ENCODE results near the gene C10orf105.
A peak's percentile ranks its signal among the peaks of the same experiment; 100 is the strongest.

C10orf105 gene

DNA sequence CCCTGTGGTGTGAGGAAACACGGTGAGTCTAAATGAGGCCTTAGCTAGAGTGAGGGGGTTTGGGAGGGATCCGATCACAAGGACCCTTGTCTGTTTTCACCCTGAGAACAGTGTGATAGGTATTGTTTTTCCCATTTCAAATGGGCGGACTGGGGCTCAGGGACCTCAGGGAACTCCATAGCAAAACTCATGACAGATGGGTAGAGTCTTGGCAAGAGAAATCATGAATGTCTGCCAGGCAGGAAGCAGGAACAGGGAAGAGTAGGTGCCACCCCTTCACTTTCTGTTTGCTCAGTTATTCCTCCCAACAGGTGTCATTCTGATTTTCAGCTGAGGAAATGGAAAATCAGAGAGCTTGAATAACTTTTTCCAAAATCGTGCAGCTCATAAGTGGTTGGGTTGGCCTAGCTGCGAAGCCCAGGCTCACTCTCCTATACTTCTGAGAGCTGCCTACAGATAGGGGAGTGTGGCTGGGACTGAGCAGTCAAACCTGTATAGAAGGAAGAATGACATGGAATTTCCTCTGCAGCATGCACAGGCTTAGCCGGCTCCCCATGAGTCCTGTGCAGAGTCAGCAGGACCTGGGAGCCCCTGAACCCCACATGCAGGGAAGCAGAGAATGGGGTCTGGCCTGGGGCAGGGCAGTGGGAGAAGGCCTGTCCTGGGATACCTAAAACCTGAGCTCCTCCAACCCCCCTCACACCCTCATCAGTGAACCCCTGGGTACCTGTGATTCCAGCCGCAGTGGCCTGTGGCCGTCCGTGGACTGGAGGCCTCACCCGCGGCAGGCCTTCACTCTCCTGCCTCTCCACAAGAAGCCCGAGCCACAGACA, 17.6 kb upstream of the C10orf105 start:
- no peak for DNase-seq

DNA sequence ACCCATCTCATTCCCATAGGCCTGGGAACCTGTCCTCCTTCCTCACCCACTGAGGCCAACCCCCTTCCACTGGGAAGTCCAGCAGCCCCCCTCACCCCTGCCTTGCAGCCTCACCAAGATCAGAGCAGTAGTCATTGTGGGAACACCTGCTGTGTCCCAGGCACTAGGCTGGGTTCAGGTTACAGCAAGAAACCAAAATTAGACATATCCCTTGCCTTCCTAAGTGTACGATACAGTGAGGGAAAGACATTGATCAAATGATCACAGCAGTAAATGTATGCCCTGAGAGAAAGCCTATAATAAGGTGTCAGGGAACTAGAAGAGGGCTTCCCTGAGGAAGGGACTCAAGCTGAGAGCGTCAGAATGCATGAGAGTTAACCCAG, 17.0 kb upstream of the C10orf105 start:
- DNase-seq, result no peak

DNA sequence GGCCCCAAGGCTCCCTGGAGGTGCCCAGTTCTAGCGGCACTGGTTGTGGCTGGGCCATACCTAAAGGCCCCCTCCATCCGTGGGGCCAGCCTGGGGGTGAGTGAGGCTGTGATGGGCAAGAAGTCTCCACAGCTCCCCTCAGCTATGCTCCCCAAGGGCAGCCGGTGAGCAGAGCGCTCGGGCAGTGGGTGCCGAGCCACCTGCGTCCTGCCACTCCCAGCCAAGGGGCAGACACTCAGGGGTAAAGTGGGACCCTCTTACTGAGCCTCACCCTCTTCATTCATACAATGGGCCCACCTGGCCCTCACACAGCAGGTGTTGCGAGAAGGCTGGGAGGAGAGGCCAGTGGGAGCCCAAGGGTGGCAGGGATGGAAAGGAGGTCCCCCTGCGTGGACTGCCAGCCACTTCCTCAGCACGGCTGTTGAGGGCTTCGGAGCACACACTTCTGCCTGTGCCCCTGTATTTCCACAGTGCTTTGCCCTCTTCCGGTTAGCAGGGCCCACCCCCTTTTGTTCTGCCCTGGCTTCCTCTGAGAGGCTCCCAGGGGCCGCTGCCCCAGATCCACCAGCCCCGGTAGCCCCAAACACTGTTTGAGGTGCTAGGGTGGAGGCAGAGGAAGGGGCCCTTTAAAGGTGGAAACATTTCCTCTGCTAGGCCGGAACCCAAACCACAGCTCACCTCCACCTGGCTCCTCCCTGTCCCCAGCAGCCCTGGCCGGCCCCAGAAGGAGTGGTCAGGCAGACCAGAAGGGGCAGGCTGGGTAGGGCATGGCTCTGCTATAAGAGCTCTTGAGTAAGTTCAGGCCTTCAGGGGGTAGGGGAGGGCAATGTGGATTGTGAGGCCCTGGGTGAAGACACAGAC, 16.4 kb upstream of the C10orf105 start:
- peak; percentile 54 for DNase-seq

DNA sequence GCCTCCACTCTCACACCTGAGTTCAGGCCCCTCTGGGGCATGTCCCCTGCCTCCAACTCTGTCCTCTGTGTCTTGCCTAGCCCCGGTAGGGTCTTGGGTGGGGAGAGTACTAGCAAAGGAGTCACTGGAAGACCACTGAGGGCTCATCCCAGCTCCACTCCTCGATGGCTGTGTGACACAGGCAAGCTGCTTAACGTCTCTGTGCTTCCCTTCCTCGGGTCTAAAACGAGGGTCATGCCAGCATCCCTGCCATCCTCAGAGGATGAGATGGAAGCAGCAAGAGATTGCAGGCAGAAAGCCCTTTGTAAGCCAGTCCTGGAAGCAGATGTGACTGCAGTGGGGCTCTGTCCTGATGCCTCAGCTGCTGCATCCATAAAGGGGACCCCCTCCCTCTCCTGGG, 15.2 kb upstream of the C10orf105 start:
- DNase-seq, result no peak

DNA sequence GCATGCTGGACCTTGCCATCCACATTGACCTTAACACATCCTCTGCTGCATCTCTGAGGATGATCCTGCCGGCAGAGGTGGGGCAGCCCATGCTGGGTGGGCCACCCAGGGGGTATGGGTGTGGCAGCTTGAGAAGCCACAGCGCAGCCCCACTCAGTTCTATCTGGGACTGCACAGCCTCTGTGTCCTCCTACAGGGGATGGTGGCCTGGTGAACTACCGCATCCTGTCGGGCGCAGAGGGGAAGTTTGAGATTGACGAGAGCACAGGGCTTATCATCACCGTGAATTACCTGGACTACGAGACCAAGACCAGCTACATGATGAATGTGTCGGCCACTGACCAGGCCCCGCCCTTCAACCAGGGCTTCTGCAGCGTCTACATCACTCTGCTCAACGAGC, 12.2 kb upstream of the C10orf105 start:
- DNase-seq, result no peak

DNA sequence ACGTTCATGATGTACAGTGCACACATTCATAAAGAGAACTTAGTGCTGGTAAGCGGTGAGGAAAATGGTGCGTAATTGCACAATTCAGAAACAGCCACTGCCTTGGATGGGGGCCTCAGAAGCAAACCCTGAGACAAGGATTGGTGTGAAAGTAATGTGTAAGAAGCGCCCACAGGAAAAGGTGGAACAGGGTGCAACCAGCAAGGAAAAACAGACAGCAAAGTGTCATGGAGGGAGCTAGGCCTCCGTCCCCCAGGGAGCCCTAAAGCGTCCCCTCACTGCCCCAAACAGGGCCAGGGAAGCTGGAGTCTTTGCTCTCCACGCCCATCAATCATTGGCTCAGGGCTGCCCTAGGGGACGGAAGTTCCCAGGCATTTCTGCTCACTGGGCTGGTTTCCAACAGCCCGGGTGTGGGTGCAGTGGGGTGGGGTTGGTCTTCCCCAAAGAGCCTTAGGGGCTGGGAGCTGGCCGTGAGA, 9.6 kb upstream of the C10orf105 start:
- no peak for DNase-seq

DNA sequence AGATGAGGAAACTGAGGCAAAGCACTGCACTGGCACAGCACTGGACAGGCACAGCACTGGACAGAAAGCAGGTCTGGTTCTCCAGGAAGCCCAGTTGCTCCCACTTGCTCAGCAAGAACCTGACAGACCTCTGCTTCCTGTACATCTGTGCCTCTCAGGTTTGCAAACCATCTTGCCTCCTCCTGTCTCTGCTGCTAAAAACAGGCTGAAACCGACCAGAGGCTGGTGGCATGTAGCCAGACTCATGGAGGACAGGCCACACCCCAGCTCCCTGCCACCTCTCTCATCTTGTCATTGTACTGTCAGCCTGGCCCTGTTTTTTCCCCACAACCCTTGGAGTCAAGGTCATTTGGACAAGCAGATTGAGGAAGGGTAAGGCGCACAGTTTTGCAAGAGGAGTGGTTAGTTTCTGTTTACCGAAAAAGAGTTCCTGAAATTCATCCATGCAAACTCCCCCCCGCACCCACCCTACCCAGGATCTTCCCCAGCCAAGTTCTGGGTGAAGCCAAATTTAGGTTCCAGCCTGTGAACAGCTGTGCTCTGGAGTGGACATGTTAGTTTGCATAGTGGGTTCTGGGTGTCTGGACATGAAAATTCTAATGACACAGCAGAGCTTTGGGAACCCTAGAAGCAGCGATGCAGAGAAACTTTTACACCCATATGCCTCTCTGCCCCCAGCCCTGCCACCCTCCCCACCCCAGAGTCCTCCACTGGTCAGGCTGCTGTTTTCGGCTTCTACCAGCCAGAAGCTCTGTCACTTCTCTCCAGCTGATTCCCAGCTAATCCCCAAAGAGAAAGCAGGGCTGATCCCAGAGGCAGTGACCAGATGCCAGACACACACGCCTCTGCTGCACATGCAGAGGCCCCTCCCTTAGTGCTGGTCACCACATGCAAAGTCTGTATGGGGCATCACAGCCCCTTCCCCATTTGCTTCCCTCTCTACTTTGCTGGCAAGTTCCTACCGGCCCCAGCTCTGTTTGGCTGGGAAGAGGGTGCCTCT, 8.5 kb upstream of the C10orf105 start:
- peak; percentile 53 for DNase-seq

DNA sequence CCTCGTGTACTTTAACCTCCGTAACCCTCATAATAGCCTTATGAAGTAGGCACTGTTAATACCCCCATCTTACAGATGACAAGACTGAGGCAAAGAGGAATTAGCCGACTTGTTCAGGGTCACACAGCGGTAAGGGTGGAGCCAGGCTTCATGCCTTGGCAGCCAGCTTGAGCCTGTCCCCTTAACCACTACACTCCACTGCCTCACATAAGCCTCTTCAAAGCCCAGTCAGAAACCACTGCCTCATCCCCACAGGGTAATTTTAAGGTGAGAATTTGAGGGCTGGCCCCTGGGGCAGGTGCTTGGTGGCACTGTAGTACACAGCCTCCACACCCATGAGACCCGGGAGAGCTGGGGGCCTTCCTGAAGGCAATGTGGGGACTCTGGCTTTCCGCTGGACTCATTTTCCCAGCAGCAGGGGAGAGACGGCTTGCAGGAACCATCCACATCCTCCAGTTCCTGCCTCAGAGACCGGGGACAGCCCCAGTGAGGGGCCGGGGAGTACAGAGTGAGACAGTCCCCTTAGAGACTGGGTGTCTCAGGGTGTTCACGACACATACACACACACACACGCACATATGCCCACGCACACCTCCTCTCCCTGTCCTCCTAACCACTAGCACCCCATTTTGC, 7.6 kb upstream of the C10orf105 start:
- DNase-seq, result peak; percentile 59

DNA sequence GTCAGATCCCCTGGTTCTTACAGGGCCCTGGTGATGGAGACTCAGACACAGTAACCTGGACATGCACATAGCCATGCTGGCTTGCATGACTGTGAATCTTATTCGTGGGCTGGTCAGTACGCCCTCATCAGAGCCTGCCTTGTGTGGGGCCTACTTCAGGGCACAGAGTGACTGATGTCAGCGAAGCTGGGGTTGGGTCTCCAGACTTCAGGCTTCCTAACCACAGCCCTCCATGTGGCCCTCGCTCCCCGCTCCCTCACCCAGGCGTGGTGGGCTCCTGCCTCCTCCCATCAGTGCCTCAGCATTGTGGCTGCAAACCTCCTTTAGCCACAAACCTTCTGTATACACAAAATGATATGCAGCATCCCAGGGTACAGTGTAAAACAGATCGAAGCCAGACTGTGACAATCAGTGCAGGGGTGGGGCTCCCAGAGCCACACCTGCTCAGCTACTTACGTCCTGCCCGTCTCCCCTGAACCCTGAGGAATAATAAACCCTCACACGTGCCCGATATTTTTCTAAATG, 7.1 kb upstream of the C10orf105 start:
- peak; percentile 45 for DNase-seq

DNA sequence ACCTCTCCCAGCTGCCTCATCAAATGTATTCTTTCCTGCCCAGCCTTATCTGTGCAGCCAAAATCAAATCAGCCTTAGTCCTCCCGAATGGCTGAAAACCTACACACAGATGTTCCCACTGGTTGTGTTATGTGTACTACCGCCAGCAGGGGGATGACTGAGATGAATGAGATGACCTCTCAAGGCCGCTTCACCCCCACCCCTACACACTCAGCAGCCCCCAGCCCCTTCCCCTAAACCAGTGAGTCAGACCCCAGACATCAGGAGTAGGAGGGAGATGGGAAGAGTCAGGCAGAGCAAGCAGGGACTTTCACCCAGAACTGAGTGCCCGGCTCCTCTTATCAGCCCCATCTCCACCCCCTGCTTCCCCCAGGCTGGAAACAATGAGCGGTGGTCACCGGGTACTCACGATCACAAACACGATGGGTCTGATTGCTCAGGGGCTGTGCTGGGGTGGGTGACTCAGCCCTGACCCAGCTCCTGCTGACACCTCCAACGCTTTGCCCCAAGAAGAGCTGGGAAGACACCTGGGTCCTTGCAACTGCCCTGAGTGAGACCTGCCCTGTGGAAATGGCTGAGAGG, 6.5 kb upstream of the C10orf105 start:
- peak; percentile 63 for DNase-seq

DNA sequence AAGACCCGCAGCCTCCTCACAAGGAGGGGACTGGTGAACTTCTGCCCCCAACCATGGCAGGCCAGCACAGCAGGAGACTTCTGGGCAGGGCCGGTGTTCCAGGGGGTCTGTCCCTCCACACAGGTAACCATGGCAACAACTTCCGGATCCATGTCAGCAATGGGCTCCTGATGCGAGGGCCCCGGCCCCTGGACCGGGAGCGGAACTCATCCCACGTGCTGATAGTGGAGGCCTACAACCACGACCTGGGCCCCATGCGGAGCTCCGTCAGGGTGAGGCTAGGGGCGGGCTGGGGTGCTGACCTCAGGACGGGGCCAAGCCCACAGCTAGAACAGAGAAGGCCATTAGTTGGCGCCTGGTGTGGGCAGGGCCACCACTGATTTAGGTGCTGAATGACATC, 5.7 kb upstream of the C10orf105 start:
- no peak for DNase-seq

DNA sequence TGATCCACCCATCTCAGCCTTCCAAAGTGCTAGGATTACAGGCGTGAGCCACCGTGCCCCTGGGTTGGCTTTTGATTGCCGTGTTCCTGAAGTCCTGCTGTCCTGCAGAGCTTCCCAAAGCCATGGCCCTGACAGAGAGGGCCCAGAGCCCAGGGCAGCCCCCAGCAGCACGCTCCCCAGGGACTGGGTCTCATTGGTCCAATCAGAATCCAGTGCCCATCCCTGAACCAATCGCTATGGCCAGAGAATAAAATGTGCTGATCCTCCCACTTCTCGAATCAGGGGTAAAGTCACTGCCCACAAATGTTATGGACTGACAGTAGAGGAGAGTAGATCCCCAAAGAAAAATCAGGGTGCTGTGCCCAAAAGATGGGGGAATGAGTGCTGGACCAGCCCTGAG, 5.0 kb upstream of the C10orf105 start:
- DNase-seq, result no peak

DNA sequence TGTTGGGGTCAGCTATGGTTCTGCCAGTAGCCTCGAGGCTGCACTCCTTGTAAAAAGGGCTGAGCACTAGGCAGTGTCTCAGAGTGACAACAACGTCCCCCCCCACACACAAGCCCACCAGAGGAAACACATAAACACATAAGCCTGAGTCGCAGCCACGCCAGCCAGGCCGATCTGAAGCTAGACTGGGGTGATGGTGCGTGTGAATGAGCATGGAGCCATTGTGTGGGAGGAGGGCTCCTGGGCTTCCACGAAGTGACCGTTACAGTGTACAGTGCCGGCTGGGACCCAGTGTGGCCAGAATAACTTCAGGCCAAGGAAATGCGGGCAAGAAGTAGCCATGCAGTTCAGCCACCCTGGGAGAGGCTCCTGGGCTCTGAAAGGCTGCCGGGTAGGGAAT, 3.7 kb upstream of the C10orf105 start:
- no peak for DNase-seq

DNA sequence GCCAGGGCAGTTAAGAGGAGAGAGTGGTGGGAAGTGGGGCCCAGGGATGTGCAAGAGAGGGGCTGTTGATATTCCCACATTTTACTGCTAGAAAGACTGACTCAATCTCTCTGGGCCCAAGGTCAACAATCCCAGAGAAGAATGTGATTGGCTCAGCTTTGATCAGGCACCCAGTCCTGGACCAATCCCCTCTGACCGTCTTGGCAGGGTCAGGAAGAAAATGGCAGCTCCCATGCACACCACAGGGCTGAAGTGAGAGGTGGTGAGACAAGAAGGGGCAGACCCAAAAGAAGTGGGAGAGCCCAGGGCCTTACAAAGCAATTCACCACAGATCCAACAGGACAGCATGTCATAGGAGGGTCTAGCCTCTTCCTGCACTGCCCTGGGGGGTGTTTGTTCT, 3.3 kb upstream of the C10orf105 start:
- no peak for DNase-seq

DNA sequence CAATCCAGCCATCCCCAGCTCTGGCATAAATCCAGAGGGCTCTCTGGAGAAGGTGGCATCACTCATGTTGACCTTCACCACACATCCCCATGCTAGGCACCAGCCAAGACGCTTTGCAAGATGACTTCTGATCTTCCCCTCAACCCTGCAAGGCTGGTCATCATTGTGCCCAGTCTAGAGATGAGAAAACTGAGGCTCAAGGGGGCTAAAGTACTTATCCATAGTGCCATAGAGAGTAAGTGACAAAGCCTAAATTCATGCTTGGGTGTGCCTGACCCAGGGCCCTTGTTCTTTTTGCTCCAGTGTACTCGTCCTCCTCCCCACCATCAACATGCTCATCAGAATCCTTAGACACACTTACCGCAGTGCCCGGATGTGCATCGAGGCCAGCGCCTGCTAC, 1.7 kb upstream of the C10orf105 start:
- DNase-seq, result no peak

DNA sequence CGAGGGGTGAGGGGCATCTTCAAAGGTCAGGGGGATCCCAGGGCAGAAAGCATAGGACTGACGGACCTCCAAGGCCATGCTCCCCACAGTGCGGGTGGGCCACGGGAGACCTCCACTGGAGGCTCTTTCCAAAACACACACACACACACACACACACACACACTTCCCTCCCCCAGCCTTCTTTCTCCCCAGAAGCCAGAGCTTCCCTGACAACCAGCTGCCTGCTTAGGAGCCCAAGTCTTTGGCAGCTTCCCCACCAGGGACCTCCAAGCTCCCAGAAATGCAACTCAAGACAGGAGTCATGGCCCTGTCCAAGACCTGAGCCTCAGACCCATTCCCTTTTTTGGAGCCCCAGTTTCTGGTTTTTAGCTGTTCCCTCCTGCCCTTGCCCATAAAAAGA, 710 bp upstream of the C10orf105 start:
- DNase-seq, result no peak

DNA sequence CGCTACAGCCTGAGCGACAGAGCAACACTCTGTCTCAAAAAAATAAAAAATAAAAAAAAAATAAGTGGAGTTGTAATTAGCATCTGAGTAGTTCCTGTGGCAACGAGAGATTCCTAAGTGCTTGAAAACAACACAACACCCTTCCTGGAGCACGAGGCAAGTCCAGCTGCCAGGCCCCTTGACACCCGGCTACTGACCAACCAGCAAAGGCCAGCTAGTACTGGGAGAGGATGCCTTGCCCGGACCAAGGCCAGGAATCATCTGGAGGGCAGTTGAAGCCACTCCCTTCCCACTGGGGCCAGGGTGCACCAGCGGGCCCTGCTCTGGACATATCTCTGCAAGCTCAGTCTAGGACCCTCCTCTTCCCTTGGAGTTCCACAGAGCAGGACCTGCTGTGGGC, 536 bp downstream of the C10orf105 start:
- DNase-seq, result no peak

DNA sequence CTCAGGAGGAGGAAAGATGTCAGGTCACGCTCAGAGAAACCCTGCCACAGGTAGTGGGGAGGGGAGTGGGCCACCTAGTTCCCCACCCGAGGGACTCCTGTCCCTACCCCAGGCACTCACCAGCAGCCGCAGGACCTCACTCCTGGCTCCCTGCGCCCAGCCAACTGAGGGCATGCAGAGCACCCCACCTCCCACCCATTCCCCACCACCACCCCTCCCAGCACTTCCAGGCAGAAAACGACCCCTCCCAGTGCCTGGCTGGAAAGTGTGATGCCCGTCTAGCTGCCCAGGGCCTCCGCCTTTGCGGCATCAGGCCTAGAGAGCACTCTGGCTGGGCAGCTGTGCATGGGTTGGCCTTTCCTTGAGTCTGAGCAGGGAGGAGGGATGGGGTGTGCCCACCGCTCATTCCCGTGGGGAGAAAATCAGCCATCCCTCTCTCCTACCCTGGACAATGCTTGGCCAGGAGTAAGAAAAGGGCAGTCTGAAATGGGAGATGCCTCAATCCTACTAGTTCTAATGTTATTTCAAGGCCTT, 1.3 kb downstream of the C10orf105 start:
- no peak for DNase-seq

DNA sequence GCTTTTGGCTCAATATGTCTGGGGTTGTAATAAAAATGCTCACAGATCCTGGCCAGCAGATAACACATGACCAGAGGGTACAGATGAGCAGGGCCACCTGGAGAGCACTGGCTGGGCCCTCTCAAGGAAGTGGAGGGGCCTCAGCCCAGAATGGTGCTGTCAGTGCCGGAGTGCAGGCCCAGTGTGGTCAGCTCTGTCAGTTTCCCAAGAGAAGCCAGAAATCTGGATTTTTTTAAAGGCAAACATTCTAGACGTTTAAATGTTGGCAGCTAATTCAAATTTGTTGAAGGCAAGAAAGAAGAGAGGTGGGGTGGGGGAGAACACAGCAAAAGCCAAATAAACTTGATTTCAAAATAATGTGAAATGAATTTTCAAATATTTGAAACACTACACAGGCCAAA, 2.0 kb downstream of the C10orf105 start:
- DNase-seq, result no peak

DNA sequence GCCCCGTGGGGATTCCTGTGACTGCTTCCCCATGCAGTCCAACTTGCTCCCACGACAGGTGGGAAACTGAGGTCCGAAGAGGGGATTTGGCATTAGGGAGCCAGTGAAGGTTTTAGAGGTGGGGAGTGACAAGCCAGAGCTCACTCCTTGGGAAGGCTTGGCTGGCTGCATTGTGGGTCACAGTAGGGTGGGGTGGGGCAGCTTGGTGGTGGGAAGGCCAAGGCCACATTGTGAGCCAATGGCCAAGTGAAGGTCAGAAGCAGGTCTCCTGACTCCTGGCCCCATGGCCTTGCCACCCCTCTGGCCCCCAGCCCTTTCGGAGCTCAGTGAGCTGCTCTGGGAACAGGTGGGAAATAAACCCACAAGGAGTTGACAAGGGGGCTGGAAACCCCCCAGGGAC, 2.5 kb downstream of the C10orf105 start:
- DNase-seq, result no peak

DNA sequence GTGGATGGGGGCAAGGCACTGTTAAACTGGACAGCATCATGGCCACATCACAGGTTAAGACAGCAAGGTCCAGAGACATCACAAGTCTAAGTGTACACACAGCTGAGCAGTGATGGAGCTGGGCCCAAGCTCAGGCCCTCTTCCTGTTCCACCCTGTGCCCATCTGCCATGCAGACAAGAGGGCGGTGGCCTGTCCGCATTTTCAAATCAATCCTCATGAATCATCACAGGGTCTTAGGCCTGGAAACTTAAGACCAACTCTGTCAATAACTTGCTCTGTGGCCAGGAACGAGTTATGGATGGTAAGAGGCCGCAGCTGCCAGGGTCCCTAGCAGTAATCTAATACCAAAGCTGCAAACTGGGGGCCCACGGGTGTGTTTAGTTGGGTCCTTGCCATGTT, 3.2 kb downstream of the C10orf105 start:
- no peak for DNase-seq
